GM18507 (cell line): ENCODE data around the gene PHF2.

Source experiments
- DNase-seq: peaks from one replicate; pipeline ENCODE4 v3.0.0; 2011; ENCODE audit warnings: low read depth; ENCODE audit not compliant: insufficient read length; ENCODE audit errors: extremely low spot score
- FAIRE-seq: peaks from 2 replicates; lab custom pipeline; 2011; peaks lifted over from hg19 to GRCh38; lab: Jason Lieb, UNC

The PHF2 gene

DNA sequence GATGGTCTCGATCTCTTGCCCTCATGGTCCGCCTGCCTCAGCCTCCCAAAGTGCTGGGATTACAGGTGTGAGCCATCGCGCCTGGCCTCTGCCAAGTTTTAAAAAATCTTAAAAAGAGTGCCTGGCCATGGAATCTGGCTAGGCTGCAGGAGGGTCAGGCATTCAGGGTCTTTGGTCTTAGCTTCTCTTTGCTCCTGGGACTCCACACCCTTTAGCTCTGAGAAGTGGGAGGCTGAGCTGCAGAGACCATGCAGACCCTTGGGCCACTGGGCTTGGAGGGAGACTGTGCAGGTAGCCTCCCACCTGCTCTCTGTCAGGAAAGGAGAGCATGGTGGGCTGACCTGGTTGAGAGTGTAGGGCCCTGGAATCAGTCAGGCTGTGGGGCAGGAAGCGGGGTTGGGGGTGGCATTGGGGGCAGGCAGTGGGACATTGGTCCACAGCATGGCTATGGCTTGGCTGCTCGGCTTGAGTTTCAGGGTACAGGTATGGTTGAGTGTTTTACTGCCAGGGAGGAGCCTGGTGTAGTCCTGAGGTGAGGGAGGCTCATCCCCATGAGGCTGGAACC, 20.8 kb downstream of the PHF2 start:
- no peak for DNase-seq
- no peak for FAIRE-seq

DNA sequence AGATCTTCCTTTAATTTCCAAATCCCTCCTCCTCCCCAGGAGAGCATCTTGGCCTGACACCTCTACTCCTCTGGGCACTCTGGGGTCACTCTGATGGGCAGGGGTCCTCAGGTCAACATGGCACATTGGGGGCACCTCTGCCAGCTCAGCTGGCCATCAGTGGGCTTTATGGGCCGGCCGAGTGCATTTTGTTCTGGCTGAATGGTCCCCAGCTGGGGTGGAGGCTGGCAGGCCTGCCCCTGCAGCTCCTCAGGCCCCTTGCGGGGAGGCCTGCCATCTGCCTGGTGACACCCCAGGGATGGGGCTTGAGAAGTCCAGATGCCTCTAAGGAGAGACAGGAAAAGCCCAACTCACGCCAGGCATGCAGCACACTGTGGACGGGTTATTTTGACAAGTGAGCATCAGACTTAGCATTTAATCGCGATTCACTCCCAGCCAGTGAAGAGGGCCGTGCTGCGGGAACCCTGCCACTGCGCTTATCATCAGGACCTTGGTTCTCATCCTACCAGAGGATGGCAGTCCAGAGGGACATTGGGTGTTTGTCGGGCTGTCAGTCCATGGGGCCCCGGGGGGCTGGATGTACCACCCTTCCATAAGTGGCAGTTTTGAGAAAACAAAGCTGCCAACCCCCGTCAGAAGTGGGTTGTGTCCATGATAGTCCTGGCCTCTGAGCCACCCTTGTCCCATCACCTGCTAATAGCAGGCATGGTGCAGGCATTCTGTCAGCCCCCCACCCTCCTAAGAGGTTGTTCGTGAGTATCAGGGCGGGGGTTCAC, 21.7 kb downstream of the PHF2 start:
- no peak for DNase-seq
- no peak for FAIRE-seq

- DNase-seq, result no peak
- no peak for FAIRE-seq
These were observed 22.4 kb downstream of the PHF2 start for GRCh38 chr9:93598647-93599241.

- FAIRE-seq (peak; percentile 15), DNase-seq (no peak)
These were observed 23.4 kb downstream of the PHF2 start for GRCh38 chr9:93599571-93600403.

DNA sequence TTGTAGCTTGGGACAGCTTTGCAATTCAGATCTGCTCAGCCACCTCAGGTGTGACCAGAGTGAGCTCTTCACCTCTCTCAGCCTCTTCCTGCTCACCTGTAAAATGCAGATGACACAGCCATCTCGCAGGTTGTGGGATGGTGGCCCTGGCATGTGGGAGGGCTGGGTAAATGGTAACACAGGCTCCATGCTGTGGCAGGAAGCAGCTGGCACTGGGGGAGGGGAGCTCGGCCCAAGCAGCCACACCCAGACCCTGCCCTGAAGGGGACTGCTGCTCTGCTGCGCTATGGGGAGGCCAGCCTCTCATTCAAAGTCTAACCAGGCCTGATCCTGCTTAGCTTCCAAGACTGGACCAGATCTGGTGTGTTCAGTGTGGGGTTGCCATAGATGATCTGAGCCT, 24.1 kb downstream of the PHF2 start:
- FAIRE-seq, result no peak
- no peak for DNase-seq

DNA sequence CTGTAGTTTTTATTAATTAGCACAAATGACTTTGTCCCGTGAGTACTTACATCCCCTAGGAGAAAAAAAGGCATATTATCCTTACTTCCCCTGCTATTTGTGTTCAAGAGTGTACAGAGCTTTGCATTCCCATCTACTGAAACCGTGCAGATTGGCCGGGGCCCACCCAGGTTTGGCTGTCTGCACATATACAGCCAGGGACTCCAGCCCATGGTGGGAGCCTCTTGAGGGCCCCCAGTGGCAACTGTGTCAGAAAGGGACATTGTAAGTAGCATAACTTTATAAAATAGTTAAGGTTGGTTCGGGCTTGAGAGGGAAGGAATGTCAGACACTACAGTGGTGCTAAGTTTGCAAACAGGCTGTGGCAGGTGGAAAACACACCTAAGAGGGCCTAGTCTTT, 24.7 kb downstream of the PHF2 start:
- no peak for FAIRE-seq
- DNase-seq, result no peak

DNA sequence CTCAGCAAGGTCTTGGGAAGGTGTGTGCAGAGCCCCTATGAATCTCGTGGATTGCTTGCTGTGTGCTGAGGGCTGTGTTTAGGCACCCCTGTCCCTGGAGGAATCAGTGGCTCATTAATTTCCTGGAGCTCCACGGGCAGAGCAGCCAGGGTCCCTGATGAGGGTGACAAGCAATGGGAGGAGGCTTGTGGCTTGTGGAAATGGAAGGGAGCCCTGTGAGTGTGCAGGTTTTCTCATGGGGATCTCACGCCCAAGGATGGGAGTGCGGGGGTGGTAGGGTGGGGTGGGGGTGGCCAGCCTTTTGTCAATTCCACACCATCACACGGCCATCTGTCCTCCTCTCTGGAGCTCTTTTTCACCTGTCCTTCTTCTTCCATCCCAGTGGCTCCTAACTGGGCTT, 25.3 kb downstream of the PHF2 start:
- no peak for DNase-seq
- no peak for FAIRE-seq

- no peak for DNase-seq
- no peak for FAIRE-seq
These were observed 26.6 kb downstream of the PHF2 start for GRCh38 chr9:93603011-93603410.

DNA sequence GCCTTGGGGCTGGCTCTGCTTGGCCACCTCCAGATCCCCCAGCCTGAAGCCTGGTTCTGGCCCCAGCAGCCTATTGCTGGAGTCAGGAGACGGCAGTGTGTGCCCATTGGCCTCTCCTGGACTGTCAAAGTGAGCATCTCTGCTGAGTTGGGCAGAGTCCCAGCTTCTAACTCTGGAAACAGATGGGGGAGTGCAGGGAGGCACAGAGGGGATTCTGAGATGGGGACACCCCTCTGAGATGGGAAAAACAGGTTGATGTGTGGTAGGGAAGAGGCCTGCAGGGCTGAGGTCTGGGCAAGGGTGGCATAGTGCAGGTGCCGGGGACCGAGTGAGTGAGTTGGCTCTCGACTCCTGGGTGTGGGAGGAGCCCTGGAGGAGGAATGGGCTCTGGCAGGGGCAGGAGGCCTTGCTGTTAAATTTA, 27.5 kb downstream of the PHF2 start:
- no peak for DNase-seq
- FAIRE-seq, result no peak

DNA sequence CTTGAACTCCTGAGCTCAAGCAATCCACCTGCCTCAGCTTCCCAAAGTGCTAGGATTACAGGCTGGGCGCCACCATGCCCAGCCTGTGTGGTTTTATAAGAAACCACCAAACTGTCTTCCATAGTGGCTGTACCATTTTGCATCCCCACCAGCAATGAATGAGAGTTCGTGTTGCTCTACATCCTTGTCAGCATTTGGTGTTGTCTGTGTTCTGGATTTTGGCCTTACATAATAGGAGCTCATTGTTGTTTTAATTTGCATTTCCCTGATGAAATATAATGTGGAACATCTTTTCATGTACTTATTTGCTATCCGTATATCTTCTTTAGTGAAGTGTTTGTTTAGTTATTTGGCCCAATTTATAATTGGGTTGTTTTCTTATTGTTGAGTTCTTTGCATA, 29.8 kb downstream of the PHF2 start:
- DNase-seq, result no peak
- FAIRE-seq, result no peak

DNA sequence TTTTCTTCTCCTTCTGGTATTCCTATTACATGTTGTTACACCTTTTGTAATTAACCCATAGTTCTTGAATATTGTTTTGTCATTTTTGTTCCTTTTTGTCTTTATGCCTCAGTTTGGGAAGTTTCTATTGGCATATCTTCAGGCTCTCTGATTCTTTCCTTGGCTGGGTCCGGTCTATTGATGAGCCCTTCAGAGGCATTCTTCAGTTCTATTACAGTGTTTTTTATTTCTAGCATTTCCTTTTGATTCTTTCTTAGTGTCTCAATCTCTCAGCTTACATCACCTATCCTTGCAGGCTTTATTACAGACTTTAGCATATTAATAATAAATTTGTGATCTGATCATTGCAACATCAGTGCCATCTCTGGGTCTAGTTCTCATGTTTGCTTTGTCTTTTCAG, 33.8 kb downstream of the PHF2 start:
- FAIRE-seq (no peak), DNase-seq (no peak)

DNA sequence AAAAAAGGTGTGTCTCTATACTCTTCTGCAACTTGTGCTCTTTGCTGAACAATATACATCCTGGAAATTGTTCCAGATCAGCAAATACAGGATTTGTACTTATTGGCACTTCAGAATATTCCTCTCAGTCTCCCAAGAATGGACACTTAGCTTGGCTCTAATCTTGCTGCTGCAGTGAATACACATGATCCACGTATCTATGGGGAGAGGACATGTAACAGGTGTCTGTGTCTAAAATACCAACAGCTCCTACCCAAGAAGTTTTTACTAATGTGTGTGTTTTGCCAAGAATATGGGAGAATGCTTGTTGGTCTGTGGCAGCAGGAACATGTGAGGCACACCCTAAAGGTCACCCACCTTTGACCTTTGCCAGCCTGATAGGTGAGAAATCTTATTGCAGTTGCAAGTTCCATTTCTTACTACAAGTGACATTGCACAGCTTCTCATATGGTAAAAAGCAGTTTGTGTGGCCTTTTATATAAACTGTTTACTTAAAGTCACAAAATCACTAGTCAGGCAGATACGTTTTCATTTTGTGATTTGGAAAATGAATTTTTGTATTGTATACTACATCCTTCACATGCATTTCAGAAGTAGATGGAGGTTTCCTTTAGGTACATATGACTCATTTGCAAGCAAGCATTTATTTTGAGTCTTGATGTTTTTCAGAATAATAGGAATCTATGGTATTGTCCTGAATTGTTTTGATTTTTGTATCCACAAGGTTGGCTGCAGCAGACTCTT, 35.8 kb downstream of the PHF2 start:
- FAIRE-seq (no peak), DNase-seq (no peak)

DNA sequence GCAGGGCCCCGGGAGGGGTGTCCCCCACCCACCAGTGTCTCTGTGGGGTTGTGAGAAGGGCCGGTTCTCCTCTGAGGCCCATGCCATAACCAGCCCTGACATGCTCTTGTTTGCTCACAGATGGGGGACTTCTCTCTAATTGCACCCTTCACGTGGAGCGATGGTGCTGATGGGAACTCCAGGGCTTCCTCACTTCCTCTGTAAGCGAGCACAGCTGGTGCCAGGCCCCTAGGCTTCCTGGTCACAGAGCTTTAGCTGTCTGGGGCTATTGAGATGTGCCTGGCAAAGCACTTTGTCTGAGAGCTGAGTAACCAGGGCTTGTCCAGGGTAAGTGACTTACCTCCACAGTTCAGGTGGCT, 36.4 kb downstream of the PHF2 start:
- FAIRE-seq (no peak), DNase-seq (no peak)

DNA sequence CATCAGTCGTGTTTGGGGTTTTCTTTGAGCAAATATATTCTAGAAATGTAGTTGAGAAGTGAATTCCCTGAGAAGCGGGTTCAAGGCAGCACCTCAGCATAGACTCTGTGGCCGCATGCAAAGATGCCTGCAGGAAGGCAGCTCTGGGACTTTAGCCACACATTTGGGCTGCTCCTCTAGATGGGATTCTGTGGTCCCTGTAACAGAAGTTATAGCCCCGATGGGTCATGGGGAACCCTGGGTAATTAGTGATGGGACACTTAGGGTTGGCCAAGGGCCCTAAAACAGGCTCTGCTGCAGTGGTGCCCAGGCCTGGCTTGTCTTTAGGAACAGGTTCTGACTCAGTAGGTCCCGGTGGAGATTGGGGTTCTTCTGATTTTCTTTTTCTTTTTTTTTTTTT, 36.8 kb downstream of the PHF2 start:
- FAIRE-seq (no peak), DNase-seq (no peak)

GRCh38 chr9:93613791-93614190, 37.4 kb downstream of the PHF2 start:
- DNase-seq (no peak), FAIRE-seq (no peak)

DNA sequence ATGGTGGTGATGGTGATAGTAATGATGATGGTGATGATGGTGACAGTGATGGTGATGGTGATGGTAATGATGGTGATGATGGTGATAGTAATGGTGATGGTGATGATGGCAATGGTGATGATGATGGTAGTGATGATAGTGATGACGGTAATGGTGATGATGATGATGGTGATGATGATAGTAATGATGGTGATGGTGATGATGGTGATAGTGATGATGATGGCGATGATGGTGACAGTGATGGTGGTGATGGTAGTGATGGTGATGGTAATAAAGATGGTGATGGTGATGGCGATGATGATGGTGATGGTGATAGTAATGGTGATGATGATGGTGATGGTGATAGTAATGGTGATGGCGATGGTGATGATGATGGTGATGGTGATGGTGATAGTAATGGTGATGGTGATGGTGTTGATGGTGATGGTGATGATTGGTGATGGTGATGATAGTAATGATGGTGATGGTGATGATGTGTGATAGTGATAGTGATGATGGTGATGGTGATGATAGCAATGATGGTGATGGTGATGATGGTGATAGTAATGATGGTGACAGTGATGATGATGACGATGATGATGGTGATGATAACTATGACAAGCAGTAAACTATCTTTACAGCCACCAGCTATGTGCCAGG, 38.6 kb downstream of the PHF2 start:
- DNase-seq, result no peak
- no peak for FAIRE-seq

DNA sequence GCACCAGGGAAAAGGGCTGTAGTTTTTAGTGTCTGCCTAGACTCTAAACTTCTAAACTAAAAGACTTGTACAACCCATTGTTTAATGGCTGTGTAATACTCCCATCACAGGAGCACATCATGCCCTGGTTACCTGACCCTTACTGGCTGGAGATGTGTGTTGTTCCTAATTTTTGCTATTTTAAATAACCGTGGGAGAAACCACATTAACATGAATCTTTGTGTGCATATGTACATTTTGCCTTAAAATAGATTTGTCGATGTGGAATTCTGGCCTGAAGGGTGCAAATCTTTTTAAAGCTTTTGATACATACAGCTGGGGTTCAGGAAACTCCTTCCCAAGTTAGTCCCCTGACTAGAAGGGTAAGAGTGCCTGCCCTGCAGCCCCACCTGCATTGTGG, 39.7 kb downstream of the PHF2 start:
- FAIRE-seq, result no peak

GRCh38 chr9:93617273-93617672, 40.9 kb downstream of the PHF2 start:
- FAIRE-seq (no peak), DNase-seq (no peak)

More for the DNA sequence above, 39.7 kb downstream of the PHF2 start:
- DNase-seq, result no peak

- FAIRE-seq (no peak), DNase-seq (no peak)
These were observed 42.9 kb downstream of the PHF2 start for GRCh38 chr9:93619272-93619775.
